ENCODE measurements around the gene CD82. TPM values are rescaled to one million over a fixed set of nuclear protein-coding genes. Genes with fewer than 3 reads are reported as not detected.

Gene CD82
- total and polyA plus RNA-seq, 2 of the 8 experiments (the other 6 are each of a cell fraction or from before 2014, with no cell fraction given): 7.9 to 10.3 TPM

DNA sequence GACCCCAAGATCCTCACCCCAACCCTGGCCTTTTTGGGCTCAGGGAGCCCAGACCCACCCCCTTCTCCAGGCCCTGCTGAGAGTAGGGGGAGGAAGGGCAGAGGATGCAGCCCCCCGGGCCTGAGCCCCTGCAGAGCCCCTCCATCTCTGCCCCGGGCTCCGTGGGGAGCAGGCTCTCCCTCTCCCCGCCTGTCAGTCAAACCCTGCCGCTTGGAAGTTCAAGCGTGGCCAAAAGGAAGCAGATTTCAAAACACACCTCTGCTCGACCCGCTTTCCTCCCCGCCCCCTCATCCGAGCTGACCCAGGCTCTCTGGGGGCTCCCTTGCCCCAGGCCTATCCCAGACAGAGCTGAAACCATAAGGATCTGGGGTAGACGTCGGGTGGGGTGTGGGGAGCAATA lies 39.0 kb upstream of the CD82 start:
- TF ChIP-seq BCL11A (IDR thresholded peaks at IDR 0.05; ENCODE audit: low read depth in 2 of 2, low read length in 2 of 2) (no peak), CHD1 (IDR thresholded peaks at IDR 0.05; ENCODE audit: low read depth, low read length) (no peak), CBX8 (IDR thresholded peaks at IDR 0.05; ENCODE audit: borderline replicate concordance, low read depth, low read length) (no peak), SIX5 (IDR thresholded peaks at IDR 0.05; ENCODE audit: low read depth, low read length) (no peak), RAD21 (IDR thresholded peaks at IDR 0.05 in 1 of 2, conservative IDR thresholded peaks at IDR 0.05 in 1 of 2; ENCODE audit: low read depth in 2 of 2, low read length in 2 of 2) (no peak), SP1 (IDR thresholded peaks at IDR 0.05; ENCODE audit: low read depth, low read length) (no peak), TBP (IDR thresholded peaks at IDR 0.05; ENCODE audit: low read depth, low read length) (no peak)
- TF ChIP-seq, protein P1, sequence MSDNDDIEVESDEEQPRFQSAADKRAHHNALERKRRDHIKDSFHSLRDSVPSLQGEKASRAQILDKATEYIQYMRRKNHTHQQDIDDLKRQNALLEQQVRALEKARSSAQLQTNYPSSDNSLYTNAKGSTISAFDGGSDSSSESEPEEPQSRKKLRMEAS (IDR thresholded peaks at IDR 0.05): no peak
- H3K4ac ChIP-seq (replicated peaks; ENCODE audit: insufficient read length, low read depth, low read length): no peak overlapping the region
- no peak overlapping the region for H2BK15ac ChIP-seq (ENCODE audit: low read length)
- no peaks in the 10 kb centered on the region for H3K23me2 ChIP-seq (ENCODE audit: low read depth, low read length)
- 0 out of 2 replicates have a peak overlapping the region, but pooled peaks have one; percentile 23 for H4K8ac ChIP-seq (ENCODE audit: extremely low read depth, insufficient read depth, low read length)
- peaks cover 0 to 7% (median 0%) of the 10 kb centered on the region in 4 experiments; a peak in 4 of 7 replicates for H3K4me1 ChIP-seq (replicated peaks in 1 of 4; ENCODE audit: control insufficient read depth in 3 of 4, insufficient read depth in 4 of 4, low read length in 3 of 4)
- ChIA-PET CTCF (ENCODE audit: partially characterized antibody) (interaction anchor here (0.5 to 10.5 kb wide), 9 partner anchors 11 to 394 kb away, joined by 3 to 120 read pairs (median 4); no protein-coding TSS in a partner anchor), POLR2A (ENCODE audit: partially characterized antibody) (no interaction called here)
- WGBS, 2 experiments (ENCODE audit: extremely low coverage in 1 of 2, insufficient coverage in 1 of 2, insufficient read length in 1 of 2, insufficient replicate concordance in 2 of 2, low coverage in 1 of 2, low lambda C conversion rate in 2 of 2, missing lambda C conversion rate in 1 of 2): 68% methylated on average over 11 of the region's 12 CpGs; no CpG with 5 or more reads in 1 of the 2 experiments
- no peak overlapping the region for H4K91ac ChIP-seq (replicated peaks; ENCODE audit: insufficient read length, low read length)
- H2BK20ac ChIP-seq (ENCODE audit: low read length): no peak overlapping the region
- H2BK12ac ChIP-seq (ENCODE audit: low read depth, low read length): no peak overlapping the region
- no peaks in the 10 kb centered on the region for H3K36me3 ChIP-seq (ENCODE audit: control insufficient read depth in 2 of 4, insufficient read depth in 4 of 4, low read length in 3 of 4)
- H2AFZ ChIP-seq (ENCODE audit: low read length): 0 out of 2 replicates have a peak overlapping the region, but pooled peaks have one; percentile 36
- no peak for DNase-seq (ENCODE audit: low read depth in 1 of 2, low spot score in 2 of 2)
- H3K23ac ChIP-seq (ENCODE audit: insufficient read length): no peak overlapping the region
- H3K9me3 ChIP-seq (ENCODE audit: insufficient read depth in 2 of 2, low read depth in 1 of 2, low read length in 1 of 2): no peaks in the 10 kb centered on the region
- no peak overlapping the region for H4K5ac ChIP-seq (ENCODE audit: insufficient read length, low read depth, low read length)
- no peak overlapping the region for H3K14ac ChIP-seq (ENCODE audit: insufficient read length)
- no peak for FAIRE-seq
- no peak overlapping the region for H3K4me2 ChIP-seq (ENCODE audit: insufficient read depth in 1 of 2, low read depth in 2 of 2, low read length in 2 of 2)
- no peaks in the 10 kb centered on the region for H4K20me1 ChIP-seq (replicated peaks in 1 of 2; ENCODE audit: control insufficient read depth in 1 of 2, insufficient read depth in 2 of 2, low read length in 2 of 2)
- H2BK5ac ChIP-seq (ENCODE audit: low read depth, low read length): no peak overlapping the region
- no peak overlapping the region for H2AK5ac ChIP-seq (ENCODE audit: low read depth, low read length)
- no peaks in the 10 kb centered on the region for H3K27me3 ChIP-seq (replicated peaks in 1 of 4; ENCODE audit: control insufficient read depth in 3 of 4, extremely low read depth in 1 of 4, insufficient read depth in 3 of 4, low read length in 3 of 4)
- H2BK120ac ChIP-seq (replicated peaks; ENCODE audit: low read depth, low read length): no peak overlapping the region
- no peak overlapping the region for H3K18ac ChIP-seq (ENCODE audit: extremely low read depth, low read length)
- no peaks in the 10 kb centered on the region for H3K79me1 ChIP-seq (ENCODE audit: low read depth, low read length)
- no peak overlapping the region for H3K27ac ChIP-seq (ENCODE audit: low read depth, low read length)
- H3K9ac ChIP-seq (replicated peaks in 1 of 4; ENCODE audit: extremely low read depth in 1 of 4, low read depth in 3 of 4, low read length in 3 of 4): no peak overlapping the region
- no peaks in the 10 kb centered on the region for H3K79me2 ChIP-seq (ENCODE audit: control insufficient read depth in 1 of 2, insufficient read depth in 2 of 2, low read length in 2 of 2)
- H3K4me3 ChIP-seq (ENCODE audit: extremely low read depth in 1 of 4, insufficient read depth in 2 of 4, low read depth in 3 of 4, low read length in 4 of 4): no peak overlapping the region
- no peak overlapping the region for H3K56ac ChIP-seq (replicated peaks; ENCODE audit: insufficient read length, low read depth, low read length)
